ENCODE data around the gene PKHD1. TPM values are rescaled to one million over a fixed set of nuclear protein-coding genes. Genes with fewer than 3 reads are reported as not detected.

PKHD1 gene
- total and polyA plus RNA-seq, 2 of the 8 experiments (the other 6 are each of a cell fraction or from before 2014, with no cell fraction given) = 0.06 to 0.09 TPM

- 79% methylated on average over 1 of the region's 1 CpG; no CpG with 5 or more reads in 1 of the 2 experiments for WGBS, 2 experiments (ENCODE audit: extremely low coverage in 1 of 2, insufficient coverage in 1 of 2, insufficient read length in 1 of 2, insufficient replicate concordance in 2 of 2, low coverage in 1 of 2, low lambda C conversion rate in 2 of 2, missing lambda C conversion rate in 1 of 2)
These were observed 295.0 kb downstream of the PKHD1 start for GRCh38 chr6:51792273-51793030.

More at GRCh38 chr6:51792273-51793030, 295.0 kb downstream of the PKHD1 start:
- Histone ChIP-seq H3K23ac (ENCODE audit: insufficient read length) (no peak overlapping the region), H2AK5ac (ENCODE audit: low read depth, low read length) (no peak overlapping the region), H3K4ac (replicated peaks; ENCODE audit: insufficient read length, low read depth, low read length) (no peak overlapping the region), H2BK120ac (replicated peaks; ENCODE audit: low read depth, low read length) (no peak overlapping the region), H3K14ac (ENCODE audit: insufficient read length) (no peak overlapping the region), H3K4me1 (replicated peaks in 1 of 4; ENCODE audit: control insufficient read depth in 3 of 4, insufficient read depth in 4 of 4, low read length in 3 of 4) (no peaks in the 10 kb centered on the region), H4K91ac (replicated peaks; ENCODE audit: insufficient read length, low read length) (no peak overlapping the region), H3K18ac (ENCODE audit: extremely low read depth, low read length) (no peak overlapping the region), H3K4me2 (ENCODE audit: insufficient read depth in 1 of 2, low read depth in 2 of 2, low read length in 2 of 2) (no peak overlapping the region), H3K36me3 (ENCODE audit: control insufficient read depth in 2 of 4, insufficient read depth in 4 of 4, low read length in 3 of 4) (no peaks in the 10 kb centered on the region), H2BK5ac (ENCODE audit: low read depth, low read length) (no peak overlapping the region; the same call in 1 of the 2 replicates), H3K23me2 (ENCODE audit: low read depth, low read length) (no peaks in the 10 kb centered on the region), H2BK20ac (ENCODE audit: low read length) (no peak overlapping the region), H3K56ac (replicated peaks; ENCODE audit: insufficient read length, low read depth, low read length) (no peak overlapping the region), H4K8ac (ENCODE audit: extremely low read depth, insufficient read depth, low read length) (no peak overlapping the region), H3K79me2 (ENCODE audit: control insufficient read depth in 1 of 2, insufficient read depth in 2 of 2, low read length in 2 of 2) (no peaks in the 10 kb centered on the region), H3K9ac (replicated peaks in 1 of 4; ENCODE audit: extremely low read depth in 1 of 4, low read depth in 3 of 4, low read length in 3 of 4) (no peak overlapping the region), H3K27ac (ENCODE audit: low read depth, low read length) (no peak overlapping the region), H3K4me3 (ENCODE audit: extremely low read depth in 1 of 4, insufficient read depth in 2 of 4, low read depth in 3 of 4, low read length in 4 of 4) (no peak overlapping the region), H4K20me1 (replicated peaks in 1 of 2; ENCODE audit: control insufficient read depth in 1 of 2, insufficient read depth in 2 of 2, low read length in 2 of 2) (no peaks in the 10 kb centered on the region), H2BK15ac (ENCODE audit: low read length) (no peak overlapping the region), H3K79me1 (ENCODE audit: low read depth, low read length) (no peaks in the 10 kb centered on the region), H2AFZ (ENCODE audit: low read length) (peak overlapping the region; percentile 45; the same call in 1 of the 2 replicates), H3K9me3 (ENCODE audit: insufficient read depth in 2 of 2, low read depth in 1 of 2, low read length in 1 of 2) (no peaks in the 10 kb centered on the region), H2BK12ac (ENCODE audit: low read depth, low read length) (no peak overlapping the region), H4K5ac (ENCODE audit: insufficient read length, low read depth, low read length) (no peak overlapping the region), H3K27me3 (replicated peaks in 1 of 4; ENCODE audit: control insufficient read depth in 3 of 4, extremely low read depth in 1 of 4, insufficient read depth in 3 of 4, low read length in 3 of 4) (no peaks in the 10 kb centered on the region)
- DNase-seq (ENCODE audit: low read depth in 1 of 2, low spot score in 2 of 2) (no peak), FAIRE-seq (no peak)
- POLR2A ChIA-PET (ENCODE audit: partially characterized antibody) = no interaction called here
- TF ChIP-seq SIN3A (conservative IDR thresholded peaks at IDR 0.05 in 1 of 2, IDR thresholded peaks at IDR 0.05 in 1 of 2; ENCODE audit: low read depth in 1 of 2, low read length in 2 of 2) (no peak), RAD21 (IDR thresholded peaks at IDR 0.05 in 1 of 2, conservative IDR thresholded peaks at IDR 0.05 in 1 of 2; ENCODE audit: low read depth in 2 of 2, low read length in 2 of 2) (0 out of 4 replicates have a peak, but pooled peaks of 1 of the 2 experiments have one; percentile 12)
- CTCF ChIA-PET (ENCODE audit: partially characterized antibody) = interaction anchor here (1.6 kb wide), 1 partner anchor 39 kb away, joined by 4 read pairs; no protein-coding TSS in a partner anchor

Data from H1 (cell line).